Measurements from ENCODE around the gene DTNB. TPM values are rescaled to one million over a fixed set of nuclear protein-coding genes. Genes with fewer than 3 reads are reported as not detected.

DTNB gene
- total RNA-seq, 2 experiments from 2014 or later: 20.8 to 25.1 TPM

- no peaks in the 10 kb centered on the region for H3K9me3 Mint-ChIP-seq
- H3K4me3 Mint-ChIP-seq: no peak overlapping the region
- H3K36me3 Mint-ChIP-seq: peaks cover 15% of the 10 kb centered on the region
- H3K27me3 Mint-ChIP-seq: no peaks in the 10 kb centered on the region
- no peak overlapping the region for H3K27ac Mint-ChIP-seq
- H3K4me1 Mint-ChIP-seq (ENCODE audit: low read depth): peaks cover 5% of the 10 kb centered on the region
- intact Hi-C loops (cut with micrococcal nuclease): no loop called here
- ChIA-PET POLR2A (no interaction called here), CTCF (no interaction called here)
- no peak for DNase-seq
Measured at GRCh38 chr2:25438793-25439192, 234.6 kb downstream of the DTNB start.

DNA sequence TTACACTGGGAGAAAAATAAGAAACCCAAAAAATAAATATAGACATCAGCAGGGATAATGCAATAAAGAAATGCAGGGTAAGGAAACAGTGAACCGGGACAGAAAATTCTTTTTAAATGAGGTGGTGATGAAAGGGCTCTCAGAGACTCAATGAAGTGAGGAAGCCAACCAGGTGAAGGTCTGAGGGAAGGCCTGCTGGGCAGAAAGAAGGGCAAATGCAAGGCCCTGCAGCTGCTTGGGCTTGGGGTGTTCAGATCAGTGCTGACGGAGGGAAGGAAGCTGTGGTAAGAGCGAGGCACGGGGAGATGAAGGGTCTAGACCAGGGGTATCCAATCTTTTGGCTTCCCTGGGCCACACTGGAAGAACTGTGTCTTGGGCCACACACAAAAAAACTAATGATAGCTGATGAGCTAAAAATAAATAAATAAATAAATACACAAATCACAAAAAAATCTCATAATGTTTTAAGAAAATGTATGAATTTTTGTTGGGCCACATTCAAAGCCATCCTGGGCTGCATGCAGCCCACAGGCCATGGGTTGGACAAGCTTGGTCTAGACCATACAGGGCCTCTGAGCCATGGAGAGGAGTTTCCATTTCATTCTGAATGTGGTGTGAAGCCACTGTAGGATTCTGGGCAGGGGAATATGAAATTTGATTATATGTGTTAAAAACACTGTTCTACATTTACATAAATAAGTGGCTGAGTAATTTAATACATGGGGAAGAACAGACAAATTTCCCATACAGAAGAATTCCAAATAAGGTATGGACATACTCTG, 235.3 kb downstream of the DTNB start:
- Mint-ChIP-seq H3K36me3 (peaks cover 15% of the 10 kb centered on the region), H3K27ac (no peak overlapping the region), H3K9me3 (no peaks in the 10 kb centered on the region), H3K4me3 (no peak overlapping the region), H3K4me1 (ENCODE audit: low read depth) (peaks cover 5% of the 10 kb centered on the region), H3K27me3 (no peaks in the 10 kb centered on the region)
- DNase-seq: no peak
- CTCF ChIA-PET: no interaction called here
- intact Hi-C loops (cut with micrococcal nuclease): no loop called here
- POLR2A ChIA-PET: no interaction called here

GRCh38 chr2:25435421-25435820, 238.0 kb downstream of the DTNB start:
- ChIA-PET CTCF (no interaction called here), POLR2A (no interaction called here)
- intact Hi-C loops (cut with micrococcal nuclease): no loop called here
- peaks cover 9% of the 10 kb centered on the region for H3K4me1 Mint-ChIP-seq (ENCODE audit: low read depth)
- no peak for DNase-seq
- H3K27me3 Mint-ChIP-seq: no peaks in the 10 kb centered on the region
- no peak overlapping the region for H3K4me3 Mint-ChIP-seq
- H3K9me3 Mint-ChIP-seq: no peaks in the 10 kb centered on the region
- H3K36me3 Mint-ChIP-seq: peaks cover 12% of the 10 kb centered on the region
- H3K27ac Mint-ChIP-seq: no peak overlapping the region

DNA sequence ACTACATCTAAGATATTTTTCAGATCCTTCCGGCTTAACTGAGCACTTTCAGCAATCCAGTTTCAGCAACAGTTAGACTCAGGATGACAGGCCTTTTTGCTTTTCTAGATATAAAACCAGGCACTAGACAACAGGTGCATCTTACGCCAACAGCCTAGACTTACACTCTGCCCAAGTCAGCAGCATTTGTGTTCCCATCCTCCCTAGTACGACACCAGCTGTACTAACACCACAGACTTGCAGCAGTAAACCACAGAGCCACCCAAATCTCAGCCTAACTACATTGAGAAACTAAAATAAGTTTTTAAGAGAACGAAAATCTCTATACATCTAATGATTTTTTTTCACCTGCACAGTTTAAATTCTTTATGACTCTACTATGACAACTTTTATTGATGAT, 241.8 kb downstream of the DTNB start:
- Mint-ChIP-seq H3K27me3 (no peaks in the 10 kb centered on the region), H3K9me3 (no peaks in the 10 kb centered on the region), H3K36me3 (peaks cover 12% of the 10 kb centered on the region), H3K4me1 (ENCODE audit: low read depth) (peaks cover 5% of the 10 kb centered on the region), H3K4me3 (no peak overlapping the region), H3K27ac (no peak overlapping the region)
- intact Hi-C loops (cut with micrococcal nuclease): no loop called here
- POLR2A ChIA-PET: no interaction called here
- CTCF ChIA-PET: no interaction called here
- no peak for DNase-seq

DNA sequence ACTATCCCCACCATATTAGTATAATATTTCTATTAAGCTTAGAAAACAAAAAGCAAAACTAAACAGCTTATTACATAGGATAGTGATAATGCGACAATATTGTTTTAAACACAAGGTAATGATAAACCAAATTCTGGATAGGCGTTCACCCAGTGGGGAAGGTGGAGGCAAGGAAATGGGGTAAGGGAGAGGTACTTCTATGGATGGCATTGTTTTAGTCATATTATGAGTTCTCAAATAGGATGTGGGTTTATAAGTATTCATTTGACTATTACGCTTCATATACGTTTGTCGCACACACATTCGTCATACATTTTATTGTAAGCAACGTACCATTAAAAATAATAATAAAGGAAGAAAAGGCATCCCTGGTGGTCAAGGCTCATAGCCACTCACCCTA, 242.8 kb downstream of the DTNB start:
- no peaks in the 10 kb centered on the region for H3K27me3 Mint-ChIP-seq
- H3K9me3 Mint-ChIP-seq: no peaks in the 10 kb centered on the region
- peaks cover 4% of the 10 kb centered on the region for H3K4me1 Mint-ChIP-seq (ENCODE audit: low read depth)
- intact Hi-C loops (cut with micrococcal nuclease): no loop called here
- DNase-seq: no peak
- H3K4me3 Mint-ChIP-seq: no peak overlapping the region
- ChIA-PET POLR2A (no interaction called here), CTCF (no interaction called here)
- peaks cover 9% of the 10 kb centered on the region for H3K36me3 Mint-ChIP-seq
- no peak overlapping the region for H3K27ac Mint-ChIP-seq

DNA sequence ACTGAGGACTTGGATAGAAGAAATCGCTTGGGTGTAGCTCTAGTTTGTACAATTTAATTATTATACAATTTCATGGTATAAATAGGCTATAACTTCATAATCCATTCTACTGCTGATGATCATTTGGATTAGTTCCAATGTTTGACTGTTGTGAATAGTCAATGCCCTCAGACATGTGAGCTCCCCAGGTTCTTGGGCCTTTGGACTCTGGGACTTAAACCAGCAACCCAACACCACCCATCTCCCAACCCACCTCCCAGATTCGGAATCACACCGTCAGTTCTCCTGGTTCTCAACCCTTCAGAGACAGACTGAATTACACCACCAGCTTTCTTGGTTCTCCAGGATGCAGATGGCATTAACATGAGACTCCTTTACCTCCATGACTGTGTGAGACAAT, 247.1 kb downstream of the DTNB start:
- CTCF ChIA-PET: no interaction called here
- H3K4me1 Mint-ChIP-seq (ENCODE audit: low read depth): peaks cover 4% of the 10 kb centered on the region
- POLR2A ChIA-PET: no interaction called here
- no peaks in the 10 kb centered on the region for H3K27me3 Mint-ChIP-seq
- no peak for DNase-seq
- no peaks in the 10 kb centered on the region for H3K9me3 Mint-ChIP-seq
- peaks cover 2% of the 10 kb centered on the region for H3K36me3 Mint-ChIP-seq
- no peak overlapping the region for H3K27ac Mint-ChIP-seq
- no peak overlapping the region for H3K4me3 Mint-ChIP-seq
- intact Hi-C loops (cut with micrococcal nuclease): no loop called here

- H3K9me3 Mint-ChIP-seq: no peaks in the 10 kb centered on the region
- DNase-seq: no peak
- CTCF ChIA-PET: no interaction called here
- intact Hi-C loops (cut with micrococcal nuclease): no loop called here
- no peaks in the 10 kb centered on the region for H3K27me3 Mint-ChIP-seq
- no peak overlapping the region for H3K27ac Mint-ChIP-seq
- no peak overlapping the region for H3K4me3 Mint-ChIP-seq
- POLR2A ChIA-PET: no interaction called here
- no peaks in the 10 kb centered on the region for H3K4me1 Mint-ChIP-seq (ENCODE audit: low read depth)
- H3K36me3 Mint-ChIP-seq: peaks cover 7% of the 10 kb centered on the region
Measured at GRCh38 chr2:25424426-25425028, 248.8 kb downstream of the DTNB start.

DNA sequence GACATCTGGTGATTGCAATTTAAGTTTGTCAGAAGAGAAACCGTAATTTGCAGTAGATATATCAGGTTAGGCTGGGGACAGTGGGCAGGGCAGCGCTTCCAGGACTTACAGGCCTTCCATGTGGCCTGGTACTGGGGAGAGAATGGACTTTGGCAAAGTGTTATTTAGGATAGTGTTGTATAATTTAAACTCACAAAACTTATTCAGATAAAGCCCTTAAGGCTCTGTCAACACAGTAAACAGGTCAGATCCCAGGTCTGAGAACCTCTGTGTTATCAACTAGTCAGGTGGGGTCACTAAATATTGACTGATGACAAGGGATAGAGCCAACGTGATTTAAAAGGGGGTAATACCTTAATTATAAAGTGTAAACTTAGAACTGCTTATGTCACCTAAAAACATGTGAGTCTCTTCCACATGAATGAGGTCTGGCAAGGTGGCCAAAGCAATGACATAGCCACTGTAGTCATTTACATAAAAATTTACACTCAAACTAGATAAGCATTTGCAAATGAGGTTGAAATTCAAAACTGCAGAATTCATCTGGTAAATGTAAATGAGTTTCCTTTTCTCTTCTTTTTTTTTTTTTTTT, 251.5 kb downstream of the DTNB start:
- ChIA-PET POLR2A (no interaction called here), CTCF (no interaction called here)
- intact Hi-C loops (cut with micrococcal nuclease): no loop called here
- no peak overlapping the region for H3K27ac Mint-ChIP-seq
- H3K27me3 Mint-ChIP-seq: no peaks in the 10 kb centered on the region
- peaks cover 6% of the 10 kb centered on the region for H3K9me3 Mint-ChIP-seq
- peaks cover 2% of the 10 kb centered on the region for H3K4me1 Mint-ChIP-seq (ENCODE audit: low read depth)
- no peak overlapping the region for H3K4me3 Mint-ChIP-seq
- peaks cover 24% of the 10 kb centered on the region for H3K36me3 Mint-ChIP-seq
- no peak for DNase-seq

DNA sequence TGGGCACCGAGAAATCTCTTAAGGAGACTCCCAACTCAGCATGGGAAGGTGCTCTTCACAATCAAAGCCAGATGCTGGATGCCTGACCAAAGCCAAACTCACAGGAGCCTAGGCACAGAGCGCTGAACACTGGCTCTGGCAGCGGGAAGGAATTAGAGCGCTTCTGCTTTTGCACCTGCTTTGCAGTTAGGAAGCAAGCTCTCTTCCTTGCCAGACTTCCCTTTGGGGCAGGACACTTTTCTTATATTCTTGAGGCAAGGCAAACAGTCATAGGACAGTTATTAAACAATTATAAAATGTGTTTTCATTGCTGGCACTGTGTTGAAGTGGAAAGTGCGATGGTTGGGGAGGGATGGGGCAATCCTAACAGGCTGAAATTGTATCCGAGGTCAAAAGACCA, 252.1 kb downstream of the DTNB start:
- no peak for DNase-seq
- peaks cover 6% of the 10 kb centered on the region for H3K9me3 Mint-ChIP-seq
- H3K27me3 Mint-ChIP-seq: no peaks in the 10 kb centered on the region
- H3K27ac Mint-ChIP-seq: no peak overlapping the region
- H3K36me3 Mint-ChIP-seq: peaks cover 24% of the 10 kb centered on the region
- POLR2A ChIA-PET: no interaction called here
- H3K4me1 Mint-ChIP-seq (ENCODE audit: low read depth): peaks cover 2% of the 10 kb centered on the region
- intact Hi-C loops (cut with micrococcal nuclease): no loop called here
- H3K4me3 Mint-ChIP-seq: no peak overlapping the region
- CTCF ChIA-PET: interaction anchor here (1.0 kb wide), 1 partner anchor 104 kb away, joined by 3 read pairs; no protein-coding TSS in a partner anchor

GRCh38 chr2:25420820-25421237, 252.5 kb downstream of the DTNB start:
- ChIA-PET POLR2A (no interaction called here), CTCF (interaction anchor here (1.0 kb wide), 1 partner anchor 105 kb away, joined by 3 read pairs; no protein-coding TSS in a partner anchor)
- Mint-ChIP-seq H3K36me3 (peaks cover 24% of the 10 kb centered on the region), H3K27ac (no peak overlapping the region), H3K4me1 (ENCODE audit: low read depth) (peaks cover 2% of the 10 kb centered on the region), H3K27me3 (no peaks in the 10 kb centered on the region), H3K4me3 (no peak overlapping the region), H3K9me3 (peaks cover 6% of the 10 kb centered on the region)
- DNase-seq: no peak
- intact Hi-C loops (cut with micrococcal nuclease): no loop called here

DNA sequence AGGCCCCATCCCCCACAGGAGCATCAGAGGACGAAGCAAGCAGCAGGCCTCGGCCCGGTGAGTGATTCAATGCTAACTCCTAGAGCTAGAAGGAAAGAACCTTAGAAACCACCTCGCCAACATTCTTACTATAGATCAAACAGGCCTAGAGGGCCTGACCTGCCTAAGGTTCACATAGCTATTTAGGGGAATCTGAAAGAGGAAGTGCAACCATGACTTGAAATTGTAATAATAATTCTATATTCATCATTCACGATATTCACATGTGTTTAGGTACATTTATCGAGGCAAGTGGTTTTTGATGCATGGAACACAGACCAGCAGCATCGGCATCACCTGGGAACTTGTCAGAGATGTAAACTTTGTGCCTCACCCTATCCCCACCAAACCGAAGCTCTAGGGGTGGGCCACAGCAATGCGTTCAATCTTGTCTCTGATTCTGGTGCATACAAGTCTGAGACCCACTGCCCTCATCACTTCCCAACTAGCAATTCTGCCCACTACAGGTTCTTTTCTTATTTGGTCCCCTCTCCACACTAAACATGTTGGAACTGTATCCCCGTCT, 253.6 kb downstream of the DTNB start:
- peaks cover 24% of the 10 kb centered on the region for H3K36me3 Mint-ChIP-seq
- ChIA-PET POLR2A (no interaction called here), CTCF (no interaction called here)
- no peak overlapping the region for H3K27ac Mint-ChIP-seq
- intact Hi-C loops (cut with micrococcal nuclease): no loop called here
- no peaks in the 10 kb centered on the region for H3K27me3 Mint-ChIP-seq
- no peak for DNase-seq
- peaks cover 2% of the 10 kb centered on the region for H3K4me1 Mint-ChIP-seq (ENCODE audit: low read depth)
- H3K4me3 Mint-ChIP-seq: no peak overlapping the region
- peaks cover 6% of the 10 kb centered on the region for H3K9me3 Mint-ChIP-seq

DNA sequence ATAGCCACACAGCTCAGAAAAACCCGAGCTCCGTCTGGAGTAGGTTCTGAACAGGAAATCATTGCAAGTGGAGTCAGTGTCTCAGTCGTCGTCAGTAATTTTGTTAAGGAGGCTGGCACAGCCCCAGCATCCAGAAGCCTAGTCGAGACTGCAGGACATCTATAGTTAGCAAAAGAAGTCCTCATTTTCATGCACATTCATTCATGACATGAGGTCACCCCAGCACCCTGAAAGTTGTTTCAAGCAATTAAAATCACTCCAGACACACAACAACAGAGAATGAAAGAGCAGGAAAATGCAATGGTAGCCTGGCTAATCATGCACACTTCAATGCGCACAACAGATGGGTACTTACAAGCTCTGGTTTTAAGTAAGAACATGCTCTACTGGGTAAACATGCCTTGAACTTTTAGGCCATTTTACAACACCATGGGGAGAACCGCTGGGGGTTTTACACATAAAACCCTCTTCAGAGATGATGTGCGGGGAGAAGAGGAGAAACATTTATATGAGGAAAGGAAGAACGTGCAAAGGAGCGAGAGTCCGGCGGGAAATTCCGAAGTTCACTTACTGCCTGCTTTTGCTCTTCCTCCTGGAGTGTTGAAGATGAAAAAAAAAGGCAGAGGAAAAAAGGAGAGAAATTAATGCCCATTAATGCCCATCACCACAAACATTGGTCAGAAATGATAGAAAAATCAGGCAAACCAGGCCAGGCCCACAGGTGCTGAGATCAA, 254.3 kb downstream of the DTNB start:
- no peak for DNase-seq
- ChIA-PET CTCF (interaction anchor here (0.7 kb wide), 1 partner anchor 57 kb away, joined by 3 read pairs; no protein-coding TSS in a partner anchor), POLR2A (no interaction called here)
- intact Hi-C loops (cut with micrococcal nuclease): no loop called here
- Mint-ChIP-seq H3K36me3 (peaks cover 22% of the 10 kb centered on the region), H3K4me3 (no peak overlapping the region), H3K27me3 (no peaks in the 10 kb centered on the region), H3K9me3 (peaks cover 6% of the 10 kb centered on the region), H3K4me1 (ENCODE audit: low read depth) (peaks cover 2% of the 10 kb centered on the region), H3K27ac (no peak overlapping the region)
